Measurements from ENCODE around the gene PIP4P1.
"Not testable (repeated sequence)": the region's sequence is repeated elsewhere in the genome, so short reads cannot be mapped to it uniquely, and the experiment has no call there.

The PIP4P1 gene

GRCh38 chr14:20461225-20462141 lies at the start of gene PIP4P1:
TSS of gene PIP4P1 (minus strand) at chr14:20461434. CDS start at chr14:20461325, 109 bp downstream.
- peak; percentile 94 for FAIRE-seq

GRCh38 chr14:20508367-20508766 lies 47.1 kb upstream of the PIP4P1 start:
- no peak for FAIRE-seq

- not testable (repeated sequence) for FAIRE-seq
These were observed 46.3 kb upstream of the PIP4P1 start for GRCh38 chr14:20507537-20507936.

GRCh38 chr14:20506752-20507151 lies 45.5 kb upstream of the PIP4P1 start:
- FAIRE-seq = not testable (repeated sequence)

- FAIRE-seq = not testable (repeated sequence)
These were observed 45.0 kb upstream of the PIP4P1 start for GRCh38 chr14:20506276-20506675.

- no peak for FAIRE-seq
These were observed 42.7 kb upstream of the PIP4P1 start for GRCh38 chr14:20503898-20504297.

- no peak for FAIRE-seq
These were observed 40.1 kb upstream of the PIP4P1 start for GRCh38 chr14:20501346-20501745.

GRCh38 chr14:20499881-20500280 lies 38.6 kb upstream of the PIP4P1 start:
- FAIRE-seq = no peak

GRCh38 chr14:20499108-20499507 lies 37.9 kb upstream of the PIP4P1 start:
- FAIRE-seq = no peak

- FAIRE-seq = no peak
These were observed 37.4 kb upstream of the PIP4P1 start for GRCh38 chr14:20498622-20499021.

GRCh38 chr14:20494935-20495766 lies 33.9 kb upstream of the PIP4P1 start:
- FAIRE-seq = no peak

GRCh38 chr14:20493634-20494033 lies 32.4 kb upstream of the PIP4P1 start:
- no peak for FAIRE-seq

- no peak for FAIRE-seq
These were observed 31.3 kb upstream of the PIP4P1 start for GRCh38 chr14:20492486-20492885.

GRCh38 chr14:20490563-20490962 lies 29.3 kb upstream of the PIP4P1 start:
- FAIRE-seq = no peak

GRCh38 chr14:20489093-20489994 lies 28.1 kb upstream of the PIP4P1 start:
- FAIRE-seq = no peak

- FAIRE-seq = no peak
These were observed 26.1 kb upstream of the PIP4P1 start for GRCh38 chr14:20487396-20487725.

GRCh38 chr14:20486684-20487395 lies 25.6 kb upstream of the PIP4P1 start:
- FAIRE-seq = no peak

GRCh38 chr14:20485900-20486299 lies 24.7 kb upstream of the PIP4P1 start:
- FAIRE-seq = no peak

GRCh38 chr14:20482382-20482781 lies 21.1 kb upstream of the PIP4P1 start:
- FAIRE-seq = no peak

- FAIRE-seq = no peak
These were observed 17.7 kb upstream of the PIP4P1 start for GRCh38 chr14:20478894-20479293.

- FAIRE-seq = no peak
These were observed 16.1 kb upstream of the PIP4P1 start for GRCh38 chr14:20477211-20477876.

Measured in colon (tissue), 2 donors.